ENCODE results near the gene MYO3B. TPM values are rescaled to one million over a fixed set of nuclear protein-coding genes. Genes with fewer than 3 reads are reported as not detected.

MYO3B gene
- 0.83 TPM for polyA plus RNA-seq (2012; ENCODE audit: low read depth, missing spikeins)

- DNase-seq (ENCODE audit: insufficient read length, low spot score) (no peak), FAIRE-seq (peak; percentile 82)
- no peak for TF ChIP-seq POLR2AphosphoS5 (IDR thresholded peaks at IDR 0.05; ENCODE audit: low read depth, low read length)
- TF ChIP-seq SPI1 (IDR thresholded peaks at IDR 0.05; ENCODE audit: low read depth, low read length) = no peak
- TF ChIP-seq PAX5 (IDR thresholded peaks at IDR 0.05; ENCODE audit: insufficient read depth, low read length, severe bottlenecking) = no peak
- no peak for TF ChIP-seq POU2F2 (IDR thresholded peaks at IDR 0.05; ENCODE audit: low read depth, low read length)
- TF ChIP-seq POLR2A (IDR thresholded peaks at IDR 0.05; ENCODE audit: low read depth, low read length) = no peak
- TF ChIP-seq TAF1 (IDR thresholded peaks at IDR 0.05; ENCODE audit: low read depth, low read length) = no peak
Measured at GRCh38 chr2:170177950-170178781, at the start of gene MYO3B. Gene MYO3B (plus strand): TSS chr2:170178147. CDS start chr2:170178288, 141 bp downstream.

- peak; percentile 95 for TF ChIP-seq SPI1 (IDR thresholded peaks at IDR 0.05; ENCODE audit: low read depth, low read length)
- no peak for TF ChIP-seq POLR2A (IDR thresholded peaks at IDR 0.05; ENCODE audit: low read depth, low read length)
- DNase-seq (ENCODE audit: insufficient read length, low spot score) (no peak), FAIRE-seq (peak; percentile 74)
Measured at GRCh38 chr2:170139276-170139967, 38.5 kb upstream of the MYO3B start.

- FAIRE-seq = no peak
- TF ChIP-seq POLR2AphosphoS5 (IDR thresholded peaks at IDR 0.05; ENCODE audit: low read depth, low read length) (no peak), TAF1 (IDR thresholded peaks at IDR 0.05; ENCODE audit: low read depth, low read length) (no peak), POLR2A (IDR thresholded peaks at IDR 0.05; ENCODE audit: low read depth, low read length) (no peak), SPI1 (IDR thresholded peaks at IDR 0.05; ENCODE audit: low read depth, low read length) (no peak), POU2F2 (IDR thresholded peaks at IDR 0.05; ENCODE audit: low read depth, low read length) (no peak), PAX5 (IDR thresholded peaks at IDR 0.05; ENCODE audit: insufficient read depth, low read length, severe bottlenecking) (no peak)
- DNase-seq (ENCODE audit: insufficient read length, low spot score) = no peak
Measured at GRCh38 chr2:170140561-170140960, 37.4 kb upstream of the MYO3B start.

GRCh38 chr2:170141865-170142264 lies 36.1 kb upstream of the MYO3B start:
- no peak for TF ChIP-seq TAF1 (IDR thresholded peaks at IDR 0.05; ENCODE audit: low read depth, low read length)
- 0 out of 2 replicates have a peak, but pooled peaks have one; percentile 41 for TF ChIP-seq POU2F2 (IDR thresholded peaks at IDR 0.05; ENCODE audit: low read depth, low read length)
- TF ChIP-seq SPI1 (IDR thresholded peaks at IDR 0.05; ENCODE audit: low read depth, low read length) = peak; percentile 25; the same call in 1 of the 2 replicates
- FAIRE-seq (peak; percentile 78), DNase-seq (ENCODE audit: insufficient read length, low spot score) (no peak)

- TF ChIP-seq SPI1 (IDR thresholded peaks at IDR 0.05; ENCODE audit: low read depth, low read length) (no peak), POLR2A (IDR thresholded peaks at IDR 0.05; ENCODE audit: low read depth, low read length) (no peak)
- no peak for FAIRE-seq
- no peak for DNase-seq (ENCODE audit: insufficient read length, low spot score)
Measured at GRCh38 chr2:170142502-170142901, 35.4 kb upstream of the MYO3B start.

- TF ChIP-seq PAX5 (IDR thresholded peaks at IDR 0.05; ENCODE audit: insufficient read depth, low read length, severe bottlenecking) (no peak), POU2F2 (IDR thresholded peaks at IDR 0.05; ENCODE audit: low read depth, low read length) (no peak), SPI1 (IDR thresholded peaks at IDR 0.05; ENCODE audit: low read depth, low read length) (no peak), POLR2A (IDR thresholded peaks at IDR 0.05; ENCODE audit: low read depth, low read length) (no peak), TAF1 (IDR thresholded peaks at IDR 0.05; ENCODE audit: low read depth, low read length) (no peak), POLR2AphosphoS5 (IDR thresholded peaks at IDR 0.05; ENCODE audit: low read depth, low read length) (no peak)
- FAIRE-seq (no peak), DNase-seq (ENCODE audit: insufficient read length, low spot score) (no peak)
Measured at GRCh38 chr2:170143045-170143717, 34.8 kb upstream of the MYO3B start.

- TF ChIP-seq POU2F2 (IDR thresholded peaks at IDR 0.05; ENCODE audit: low read depth, low read length) = no peak
- TF ChIP-seq POLR2A (IDR thresholded peaks at IDR 0.05; ENCODE audit: low read depth, low read length) = no peak
- no peak for TF ChIP-seq POLR2AphosphoS5 (IDR thresholded peaks at IDR 0.05; ENCODE audit: low read depth, low read length)
- no peak for TF ChIP-seq TAF1 (IDR thresholded peaks at IDR 0.05; ENCODE audit: low read depth, low read length)
- TF ChIP-seq SPI1 (IDR thresholded peaks at IDR 0.05; ENCODE audit: low read depth, low read length) = no peak
- TF ChIP-seq PAX5 (IDR thresholded peaks at IDR 0.05; ENCODE audit: insufficient read depth, low read length, severe bottlenecking) = no peak
- FAIRE-seq (no peak), DNase-seq (ENCODE audit: insufficient read length, low spot score) (no peak)
Measured at GRCh38 chr2:170144761-170145160, 33.2 kb upstream of the MYO3B start.

- FAIRE-seq (no peak), DNase-seq (ENCODE audit: insufficient read length, low spot score) (no peak)
- TF ChIP-seq PAX5 (IDR thresholded peaks at IDR 0.05; ENCODE audit: insufficient read depth, low read length, severe bottlenecking) (no peak), POU2F2 (IDR thresholded peaks at IDR 0.05; ENCODE audit: low read depth, low read length) (no peak), TAF1 (IDR thresholded peaks at IDR 0.05; ENCODE audit: low read depth, low read length) (no peak), POLR2AphosphoS5 (IDR thresholded peaks at IDR 0.05; ENCODE audit: low read depth, low read length) (no peak), SPI1 (IDR thresholded peaks at IDR 0.05; ENCODE audit: low read depth, low read length) (no peak), POLR2A (IDR thresholded peaks at IDR 0.05; ENCODE audit: low read depth, low read length) (no peak)
Measured at GRCh38 chr2:170145191-170145590, 32.8 kb upstream of the MYO3B start.

GRCh38 chr2:170145675-170146432 lies 32.1 kb upstream of the MYO3B start:
- DNase-seq (ENCODE audit: insufficient read length, low spot score) (no peak), FAIRE-seq (peak; percentile 38)
- no peak for TF ChIP-seq TAF1 (IDR thresholded peaks at IDR 0.05; ENCODE audit: low read depth, low read length)
- TF ChIP-seq POLR2AphosphoS5 (IDR thresholded peaks at IDR 0.05; ENCODE audit: low read depth, low read length) = no peak
- TF ChIP-seq SPI1 (IDR thresholded peaks at IDR 0.05; ENCODE audit: low read depth, low read length) = no peak
- no peak for TF ChIP-seq POLR2A (IDR thresholded peaks at IDR 0.05; ENCODE audit: low read depth, low read length)
- TF ChIP-seq PAX5 (IDR thresholded peaks at IDR 0.05; ENCODE audit: insufficient read depth, low read length, severe bottlenecking) = no peak
- no peak for TF ChIP-seq POU2F2 (IDR thresholded peaks at IDR 0.05; ENCODE audit: low read depth, low read length)

Measured in GM12891 (cell line).